Activated T-cell treated with anti-CD3 and anti-CD28 coated beads for 24 hours (primary cell): ENCODE results near the gene SLC23A1.
A peak's percentile ranks its signal among the peaks of the same experiment; 100 is the strongest.

Source experiments
- DNase-seq: peaks from one replicate; pipeline ENCODE4 v3.0.0-alpha.2; 2020; ENCODE audit warnings: low read depth

The SLC23A1 gene

GRCh38 chr5:139407517-139407916 lies 24.4 kb upstream of the SLC23A1 start:
- DNase-seq, result no peak

GRCh38 chr5:139406963-139407362 lies 23.9 kb upstream of the SLC23A1 start:
- DNase-seq, result no peak

- DNase-seq, result no peak
Measured at GRCh38 chr5:139404484-139404840, 21.4 kb upstream of the SLC23A1 start.

GRCh38 chr5:139403787-139404483 lies 20.8 kb upstream of the SLC23A1 start, which contains the start of gene SPATA24:
Gene SPATA24, minus strand, starts transcription at chr5:139404089. Its CDS starts 29 bp downstream, at chr5:139404060.
- DNase-seq, result peak; percentile 98

- no peak for DNase-seq
Measured at GRCh38 chr5:139403418-139403786, 20.3 kb upstream of the SLC23A1 start.

GRCh38 chr5:139402561-139403158 lies 19.6 kb upstream of the SLC23A1 start:
- no peak for DNase-seq

GRCh38 chr5:139401546-139401945 lies 18.4 kb upstream of the SLC23A1 start:
- no peak for DNase-seq

GRCh38 chr5:139399501-139400121 lies 16.5 kb upstream of the SLC23A1 start:
- DNase-seq, result no peak

GRCh38 chr5:139397921-139398320 lies 14.8 kb upstream of the SLC23A1 start:
- DNase-seq, result no peak

- no peak for DNase-seq
Measured at GRCh38 chr5:139396691-139397090, 13.6 kb upstream of the SLC23A1 start.

GRCh38 chr5:139395844-139396640 lies 12.9 kb upstream of the SLC23A1 start:
- no peak for DNase-seq

GRCh38 chr5:139394654-139395566 lies 11.8 kb upstream of the SLC23A1 start, which contains the start of gene PROB1:
Gene PROB1, minus strand, starts transcription at chr5:139395104. Its CDS starts 23 bp downstream, at chr5:139395081.
- DNase-seq, result no peak

GRCh38 chr5:139394123-139394653 lies 11.1 kb upstream of the SLC23A1 start:
- no peak for DNase-seq

- DNase-seq, result no peak
Measured at GRCh38 chr5:139393497-139394122, 10.5 kb upstream of the SLC23A1 start.

- peak; percentile 71 for DNase-seq
Measured at GRCh38 chr5:139392678-139393496, 9.8 kb upstream of the SLC23A1 start.

- DNase-seq, result no peak
Measured at GRCh38 chr5:139392324-139392677, 9.2 kb upstream of the SLC23A1 start.

GRCh38 chr5:139391570-139392323 lies 8.7 kb upstream of the SLC23A1 start:
- DNase-seq, result no peak

- DNase-seq, result no peak
Measured at GRCh38 chr5:139390639-139391569, 7.8 kb upstream of the SLC23A1 start.
